NOMO-1 treated with dmso at 0.1 percent for 144 hours (cell line): ENCODE results near the gene ANTXR1.

ENCODE experiments used
- DNase-seq: peaks from one replicate; lab custom pipeline; 2025; ENCODE audit not compliant: unreplicated experiment; lab: John Stamatoyannopoulos, UW

The ANTXR1 gene

GRCh38 chr2:69070969-69071368 is 58.0 kb downstream of the ANTXR1 start:
- DNase-seq: no peak

GRCh38 chr2:69073928-69074570 is 61.1 kb downstream of the ANTXR1 start:
- no peak for DNase-seq

GRCh38 chr2:69074918-69075317 is 61.9 kb downstream of the ANTXR1 start:
- DNase-seq: no peak

GRCh38 chr2:69075486-69075885 is 62.5 kb downstream of the ANTXR1 start:
- DNase-seq: no peak

- DNase-seq: no peak
Observed at GRCh38 chr2:69076601-69077000, 63.6 kb downstream of the ANTXR1 start.

GRCh38 chr2:69077252-69077950 is 64.4 kb downstream of the ANTXR1 start:
- no peak for DNase-seq

- DNase-seq: peak; percentile 4
Observed at GRCh38 chr2:69080071-69080470, 67.1 kb downstream of the ANTXR1 start.

GRCh38 chr2:69081001-69081580 is 68.1 kb downstream of the ANTXR1 start:
- no peak for DNase-seq

GRCh38 chr2:69081757-69082156 is 68.8 kb downstream of the ANTXR1 start:
- DNase-seq: no peak

- no peak for DNase-seq
Observed at GRCh38 chr2:69082430-69082997, 69.5 kb downstream of the ANTXR1 start.

- DNase-seq: no peak
Observed at GRCh38 chr2:69083235-69083748, 70.3 kb downstream of the ANTXR1 start.

GRCh38 chr2:69084492-69084891 is 71.5 kb downstream of the ANTXR1 start:
- no peak for DNase-seq

GRCh38 chr2:69086466-69086865 is 73.5 kb downstream of the ANTXR1 start:
- no peak for DNase-seq

GRCh38 chr2:69087211-69087911 is 74.4 kb downstream of the ANTXR1 start:
- no peak for DNase-seq

GRCh38 chr2:69087912-69088240 is 74.9 kb downstream of the ANTXR1 start:
- DNase-seq: no peak

- no peak for DNase-seq
Observed at GRCh38 chr2:69088466-69088865, 75.5 kb downstream of the ANTXR1 start.

GRCh38 chr2:69089266-69089665 is 76.3 kb downstream of the ANTXR1 start:
- no peak for DNase-seq

GRCh38 chr2:69089998-69090397 is 77.0 kb downstream of the ANTXR1 start:
- DNase-seq: no peak

- peak; percentile 7 for DNase-seq
Observed at GRCh38 chr2:69090820-69091219, 77.8 kb downstream of the ANTXR1 start.

GRCh38 chr2:69092857-69093256 is 79.9 kb downstream of the ANTXR1 start:
- peak; percentile 3 for DNase-seq

GRCh38 chr2:69095305-69095704 is 82.3 kb downstream of the ANTXR1 start:
- DNase-seq: no peak
